GM21786 (cell line): ENCODE measurements around the gene TUB.

Source experiments
- ATAC-seq: cut with Tn5 transposase; IDR thresholded peaks from one replicate; pipeline ENCODE4 v1.9.1; 2021; ENCODE audit not compliant: unreplicated experiment

TUB gene

GRCh38 chr11:8103909-8104308 is 22.9 kb downstream of the TUB start:
- ATAC-seq = no peak

DNA sequence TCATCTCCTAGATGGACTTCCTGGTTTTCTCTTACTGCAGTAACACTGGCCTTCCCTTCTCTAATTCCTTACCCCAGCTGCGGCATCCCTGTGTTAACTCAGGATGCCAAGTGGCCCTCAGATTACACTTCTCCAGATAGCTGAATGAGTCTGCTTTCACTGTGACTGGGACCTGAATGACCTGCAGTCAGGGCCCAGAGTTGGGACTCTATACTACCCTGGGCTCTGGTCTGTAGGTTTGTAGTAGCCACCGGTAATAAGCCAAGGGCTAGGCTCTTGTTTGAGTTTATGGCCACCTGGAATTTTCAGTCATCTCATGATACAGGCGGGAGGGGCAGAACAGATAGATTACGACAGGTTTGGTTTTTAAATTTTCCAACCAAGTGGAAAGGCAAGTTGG is 24.1 kb downstream of the TUB start:
- no peak for ATAC-seq

DNA sequence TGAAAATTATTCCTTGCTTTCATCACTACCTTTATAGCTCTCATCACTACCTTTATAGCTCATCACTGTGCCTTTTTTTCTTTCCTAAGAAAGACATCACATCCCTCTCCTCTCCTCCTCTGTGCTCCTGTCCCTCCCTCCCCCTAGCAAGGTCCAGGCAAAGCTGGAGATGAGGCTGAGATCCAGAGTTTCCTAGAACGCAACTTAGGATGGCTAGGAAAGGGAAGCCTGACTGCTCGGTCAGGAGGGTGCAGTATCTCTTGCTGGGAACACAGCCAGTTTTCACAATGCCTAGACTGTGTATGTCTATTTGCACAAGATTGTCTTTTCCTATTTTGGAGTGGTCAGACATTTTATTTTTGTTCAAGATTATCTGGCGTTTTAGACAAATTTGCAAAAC is 24.7 kb downstream of the TUB start:
- no peak for ATAC-seq

DNA sequence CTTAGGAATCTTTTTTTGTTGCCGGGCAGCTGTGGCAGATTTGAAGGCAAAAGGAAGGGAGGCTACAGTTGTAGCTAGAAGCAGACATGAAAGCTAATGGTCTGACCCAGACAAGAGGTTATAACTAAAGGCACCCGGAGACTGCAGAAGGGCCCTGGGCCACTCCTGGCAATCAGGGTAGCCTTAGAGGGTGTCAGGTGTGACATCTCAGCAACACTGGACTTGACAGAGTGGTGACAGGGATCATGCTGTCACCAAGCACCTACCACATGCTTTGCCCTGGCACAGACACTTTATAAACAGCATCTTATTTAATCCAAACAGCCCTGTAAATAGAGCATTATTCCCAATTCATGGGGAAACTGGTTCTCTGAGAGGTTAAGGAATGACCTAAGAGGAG is 25.7 kb downstream of the TUB start:
- no peak for ATAC-seq

DNA sequence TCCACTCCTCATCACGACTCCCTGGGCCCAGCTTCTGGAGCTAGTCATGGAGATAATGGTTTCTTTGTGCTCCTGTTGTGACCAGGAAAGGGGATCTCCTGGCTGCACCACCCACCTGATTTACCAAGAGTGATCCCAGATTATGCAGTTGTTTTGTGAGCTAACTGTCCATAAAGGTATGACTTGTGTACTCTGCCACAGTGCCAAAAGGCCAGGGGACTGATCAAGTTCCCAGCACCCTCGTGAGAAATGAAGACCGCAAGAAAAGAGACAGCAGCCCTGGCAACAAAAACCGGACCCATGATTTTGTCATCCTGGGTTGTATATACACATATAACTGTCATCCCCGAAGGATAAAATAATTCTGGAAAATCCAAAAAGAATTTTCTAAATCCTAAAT is 26.6 kb downstream of the TUB start:
- ATAC-seq = no peak

- ATAC-seq = no peak
Measured at GRCh38 chr11:8108421-8108820, 27.4 kb downstream of the TUB start.

- ATAC-seq = no peak
Measured at GRCh38 chr11:8109675-8110074, 28.7 kb downstream of the TUB start.

- ATAC-seq = no peak
Measured at GRCh38 chr11:8110396-8110795, 29.4 kb downstream of the TUB start.

DNA sequence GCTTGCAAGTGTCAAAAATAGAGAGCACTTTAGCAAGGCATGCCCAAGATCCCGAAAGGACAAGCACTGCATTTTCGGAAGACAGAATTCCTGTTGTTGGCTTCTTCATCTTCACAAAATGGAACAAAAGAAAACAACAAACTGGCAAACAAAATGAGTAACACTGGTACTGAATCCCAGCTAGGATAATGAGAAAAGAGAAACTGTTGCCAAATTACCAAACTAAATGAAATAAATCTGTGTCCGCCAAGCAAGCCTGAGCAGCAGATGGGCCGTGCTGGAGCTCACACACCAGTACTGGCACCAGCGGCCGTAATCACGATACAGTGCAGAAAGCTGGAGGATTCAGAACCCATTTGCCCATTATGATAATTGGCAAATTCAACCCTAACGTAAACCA is 30.6 kb downstream of the TUB start:
- no peak for ATAC-seq

DNA sequence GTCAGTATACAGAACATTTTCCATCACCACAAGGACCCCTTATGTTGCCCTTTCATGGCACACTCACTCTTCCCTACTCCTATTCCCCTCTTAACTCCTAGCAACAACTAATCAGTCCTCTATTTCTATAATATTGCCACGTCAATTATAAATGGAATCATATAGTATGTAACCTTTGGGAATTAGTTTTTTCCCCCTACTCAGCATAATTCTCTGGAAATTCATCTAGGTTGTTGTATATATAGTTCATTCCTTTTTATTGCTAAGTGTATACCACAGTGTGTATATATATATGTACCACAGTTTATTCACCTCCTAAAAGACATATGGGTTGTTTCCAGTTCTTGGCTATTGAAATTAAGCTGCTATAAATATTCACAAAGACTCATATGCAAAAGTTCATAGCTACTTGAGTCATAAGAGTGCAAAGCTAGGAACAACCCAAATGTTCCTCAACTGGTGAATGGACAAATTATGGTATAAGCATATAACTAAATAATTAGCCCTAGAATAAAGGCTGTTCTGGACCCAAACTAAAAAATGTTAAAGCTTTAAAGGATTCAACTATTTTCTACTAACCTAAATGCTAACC is 41.3 kb downstream of the TUB start:
- no peak for ATAC-seq

DNA sequence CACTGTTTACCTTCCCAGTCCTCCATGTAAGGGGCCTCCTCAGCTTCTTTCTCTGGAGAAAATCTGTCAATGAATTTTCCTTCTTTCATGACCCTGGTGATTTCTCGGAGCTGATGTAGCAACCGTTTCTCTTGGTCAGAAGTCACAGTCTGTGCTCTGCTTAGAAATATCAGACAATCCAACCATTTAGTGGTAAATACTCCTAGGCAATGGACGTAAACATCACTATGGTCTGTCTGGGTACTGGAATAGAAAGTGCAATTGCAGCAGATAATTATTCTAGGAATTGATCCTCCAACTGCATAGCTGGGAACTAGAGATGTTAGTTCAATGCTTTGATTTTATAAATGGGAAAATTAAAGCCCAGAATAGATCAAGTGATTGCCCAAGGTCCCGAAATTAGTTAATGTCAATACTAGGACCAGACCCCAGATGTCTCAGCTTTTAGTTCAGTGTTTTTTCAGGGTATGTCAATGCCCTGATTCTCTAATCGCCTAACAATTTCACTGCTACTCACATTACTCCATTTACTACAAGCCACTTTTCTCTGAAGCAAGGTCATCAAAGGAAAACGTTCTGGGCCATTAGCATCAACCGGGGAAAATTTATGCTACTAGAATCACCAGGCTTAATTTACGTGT is 45.8 kb downstream of the TUB start:
- ATAC-seq = no peak

- no peak for ATAC-seq
Measured at GRCh38 chr11:8127447-8127846, 46.4 kb downstream of the TUB start.

- no peak for ATAC-seq
Measured at GRCh38 chr11:8138526-8138925, 57.5 kb downstream of the TUB start.

DNA sequence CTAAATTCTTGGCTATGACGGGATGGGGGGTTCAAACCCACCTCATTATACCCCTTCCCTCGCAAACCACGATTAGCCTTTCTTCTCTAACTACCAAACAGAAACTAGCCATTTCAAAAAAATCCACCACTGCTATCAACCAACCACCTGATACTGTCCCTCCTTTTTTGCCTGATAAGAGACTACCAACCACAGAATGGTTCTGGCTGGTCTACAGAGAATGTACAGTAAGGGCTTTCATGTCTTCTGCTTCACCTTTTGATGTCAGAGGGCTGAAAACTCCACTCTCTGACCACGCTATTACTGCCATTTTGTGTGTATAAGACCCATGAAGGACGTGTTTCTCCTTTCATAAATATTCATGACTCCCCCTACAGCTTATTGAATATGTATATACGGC is 68.7 kb downstream of the TUB start:
- ATAC-seq = no peak
